ENCODE data around the gene AZGP1. TPM values are rescaled to one million over a fixed set of nuclear protein-coding genes. Genes with fewer than 3 reads are reported as not detected.

AZGP1 gene
- total and polyA plus RNA-seq, 2 of the 13 experiments (the other 11 are each of a cell fraction or from before 2014, with no cell fraction given), result 93.8 to 229 TPM

DNA sequence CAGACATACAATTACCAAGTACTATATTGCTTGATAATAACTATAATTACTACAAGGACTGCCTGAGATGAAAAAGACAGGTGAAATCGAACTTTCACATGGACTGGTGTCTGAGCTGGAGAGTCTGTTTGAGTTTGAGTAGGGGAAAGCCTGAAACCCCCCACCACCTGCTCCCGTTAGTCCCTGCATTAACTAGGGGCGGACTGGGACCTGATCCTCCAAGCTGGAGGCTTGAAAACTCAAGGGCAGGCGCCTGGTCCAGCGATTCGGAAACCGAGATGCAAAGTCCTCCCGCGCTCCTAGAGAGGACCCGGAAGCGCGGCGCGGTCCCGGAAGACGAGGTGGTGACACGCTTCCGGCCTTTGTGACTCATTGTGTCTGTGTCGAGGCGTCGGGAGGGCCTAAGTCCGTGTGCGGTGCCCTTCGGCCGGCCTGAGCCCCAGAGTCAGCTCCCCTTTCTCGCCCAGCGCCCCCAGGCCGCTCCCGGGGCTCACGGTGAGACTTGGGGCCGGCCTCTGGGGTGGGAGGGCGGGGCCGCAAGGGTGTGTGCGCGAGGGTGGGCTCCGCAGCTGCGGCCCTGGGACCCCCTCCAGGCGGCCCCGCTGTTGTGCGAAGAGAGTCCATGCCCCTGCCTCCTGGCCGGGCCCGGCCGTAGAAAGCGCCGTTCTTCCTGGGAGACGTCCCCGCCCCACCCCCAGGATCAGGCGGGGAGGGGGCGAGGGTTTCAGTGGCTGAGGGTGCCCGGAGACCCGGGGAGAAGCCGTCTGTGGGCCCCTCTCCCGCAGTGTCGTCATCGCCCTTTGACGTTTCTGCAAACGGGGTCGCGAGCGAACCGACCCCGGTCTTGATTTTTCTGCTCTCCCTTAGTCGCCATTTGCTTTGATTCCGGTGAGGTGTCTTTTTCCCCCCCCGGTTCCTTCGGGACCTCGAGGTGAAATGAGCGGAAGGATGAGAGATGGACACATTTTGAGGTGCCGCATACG lies 39.7 kb upstream of the AZGP1 start, which contains the start of gene ZKSCAN1 (continued):
- TF ChIP-seq THYN1 (CRISPR knock-in tag; IDR thresholded peaks at IDR 0.05; ENCODE audit: borderline replicate concordance, low read depth) (no peak), MIER3 (CRISPR knock-in tag; IDR thresholded peaks at IDR 0.05; ENCODE audit: borderline replicate concordance) (peak; percentile 78; the same call in 1 of the 2 replicates), ZNF331 (CRISPR knock-in tag; IDR thresholded peaks at IDR 0.05) (peak; percentile 65; the same call in 1 of the 2 replicates), HNRNPL (IDR thresholded peaks at IDR 0.05; ENCODE audit: low read depth, low read length) (peak; percentile 61; the same call in 1 of the 2 replicates), DMAP1 (CRISPR knock-in tag; IDR thresholded peaks at IDR 0.05) (peak; percentile 75), ZFP37 (CRISPR knock-in tag; IDR thresholded peaks at IDR 0.05; ENCODE audit: borderline replicate concordance) (0 out of 2 replicates have a peak, but pooled peaks have one; percentile 22), ZNF75D (CRISPR knock-in tag; IDR thresholded peaks at IDR 0.05; ENCODE audit: borderline replicate concordance) (no peak), HNRNPK (IDR thresholded peaks at IDR 0.05; ENCODE audit: low read depth, low read length, poor library complexity, severe bottlenecking) (peak; percentile 40), SMYD3 (CRISPR knock-in tag; IDR thresholded peaks at IDR 0.05) (0 out of 2 replicates have a peak, but pooled peaks have one; percentile 36), REPIN1 (CRISPR knock-in tag; IDR thresholded peaks at IDR 0.05; ENCODE audit: borderline replicate concordance, low read depth) (peak; percentile 78; the same call in 1 of the 2 replicates), SOX13 (IDR thresholded peaks at IDR 0.05) (no peak; the same call in 1 of the 2 replicates), SOX13 (CRISPR knock-in tag; conservative IDR thresholded peaks at IDR 0.05 in 1 of 2, IDR thresholded peaks at IDR 0.05 in 1 of 2) (peak in 1 of 2 experiments; percentile 83; a peak in 2 of 4 replicates), FOXJ3 (CRISPR knock-in tag; IDR thresholded peaks at IDR 0.05; ENCODE audit: borderline replicate concordance) (peak; percentile 16; the same call in 1 of the 2 replicates), ZSCAN20 (CRISPR knock-in tag; IDR thresholded peaks at IDR 0.05; ENCODE audit: borderline replicate concordance) (0 out of 2 replicates have a peak, but pooled peaks have one; percentile 50)
- TF ChIP-seq, protein P1, sequence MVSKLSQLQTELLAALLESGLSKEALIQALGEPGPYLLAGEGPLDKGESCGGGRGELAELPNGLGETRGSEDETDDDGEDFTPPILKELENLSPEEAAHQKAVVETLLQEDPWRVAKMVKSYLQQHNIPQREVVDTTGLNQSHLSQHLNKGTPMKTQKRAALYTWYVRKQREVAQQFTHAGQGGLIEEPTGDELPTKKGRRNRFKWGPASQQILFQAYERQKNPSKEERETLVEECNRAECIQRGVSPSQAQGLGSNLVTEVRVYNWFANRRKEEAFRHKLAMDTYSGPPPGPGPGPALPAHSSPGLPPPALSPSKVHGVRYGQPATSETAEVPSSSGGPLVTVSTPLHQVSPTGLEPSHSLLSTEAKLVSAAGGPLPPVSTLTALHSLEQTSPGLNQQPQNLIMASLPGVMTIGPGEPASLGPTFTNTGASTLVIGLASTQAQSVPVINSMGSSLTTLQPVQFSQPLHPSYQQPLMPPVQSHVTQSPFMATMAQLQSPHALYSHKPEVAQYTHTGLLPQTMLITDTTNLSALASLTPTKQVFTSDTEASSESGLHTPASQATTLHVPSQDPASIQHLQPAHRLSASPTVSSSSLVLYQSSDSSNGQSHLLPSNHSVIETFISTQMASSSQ (IDR thresholded peaks at IDR 0.05; ENCODE audit: low read depth), result no peak
- TF ChIP-seq, protein P1 (CRISPR knock-in tag; IDR thresholded peaks at IDR 0.05; ENCODE audit: borderline replicate concordance), result peak; percentile 55; the same call in 1 of the 2 replicates
- TF ChIP-seq, protein P2, sequence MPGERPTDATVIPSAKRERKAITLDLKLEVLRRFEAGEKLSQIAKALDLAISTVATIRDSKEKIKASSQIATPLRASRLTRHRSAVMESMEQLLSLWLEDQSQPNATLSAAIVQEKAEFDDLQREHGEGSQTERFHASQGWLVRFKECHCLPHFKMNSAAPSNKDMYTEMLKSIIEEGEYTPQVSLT (CRISPR knock-in tag; IDR thresholded peaks at IDR 0.05; ENCODE audit: borderline replicate concordance, low read depth), result no peak
- TF ChIP-seq, protein P3, sequence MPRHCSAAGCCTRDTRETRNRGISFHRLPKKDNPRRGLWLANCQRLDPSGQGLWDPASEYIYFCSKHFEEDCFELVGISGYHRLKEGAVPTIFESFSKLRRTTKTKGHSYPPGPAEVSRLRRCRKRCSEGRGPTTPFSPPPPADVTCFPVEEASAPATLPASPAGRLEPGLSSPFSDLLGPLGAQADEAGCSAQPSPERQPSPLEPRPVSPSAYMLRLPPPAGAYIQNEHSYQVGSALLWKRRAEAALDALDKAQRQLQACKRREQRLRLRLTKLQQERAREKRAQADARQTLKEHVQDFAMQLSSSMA (CRISPR knock-in tag; IDR thresholded peaks at IDR 0.05), result peak; percentile 82; the same call in 1 of the 2 replicates
- TF ChIP-seq, protein P4, sequence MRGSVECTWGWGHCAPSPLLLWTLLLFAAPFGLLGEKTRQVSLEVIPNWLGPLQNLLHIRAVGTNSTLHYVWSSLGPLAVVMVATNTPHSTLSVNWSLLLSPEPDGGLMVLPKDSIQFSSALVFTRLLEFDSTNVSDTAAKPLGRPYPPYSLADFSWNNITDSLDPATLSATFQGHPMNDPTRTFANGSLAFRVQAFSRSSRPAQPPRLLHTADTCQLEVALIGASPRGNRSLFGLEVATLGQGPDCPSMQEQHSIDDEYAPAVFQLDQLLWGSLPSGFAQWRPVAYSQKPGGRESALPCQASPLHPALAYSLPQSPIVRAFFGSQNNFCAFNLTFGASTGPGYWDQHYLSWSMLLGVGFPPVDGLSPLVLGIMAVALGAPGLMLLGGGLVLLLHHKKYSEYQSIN (CRISPR knock-in tag; IDR thresholded peaks at IDR 0.05; ENCODE audit: borderline replicate concordance), result no peak

Measured in HepG2 (cell line).